Measurements from ENCODE around the gene CES3. TPM values are rescaled to one million over a fixed set of nuclear protein-coding genes. Genes with fewer than 3 reads are reported as not detected.

CES3 gene
- polyA plus RNA-seq, 1 donor from 2014 or later, result 1.8 TPM

DNA sequence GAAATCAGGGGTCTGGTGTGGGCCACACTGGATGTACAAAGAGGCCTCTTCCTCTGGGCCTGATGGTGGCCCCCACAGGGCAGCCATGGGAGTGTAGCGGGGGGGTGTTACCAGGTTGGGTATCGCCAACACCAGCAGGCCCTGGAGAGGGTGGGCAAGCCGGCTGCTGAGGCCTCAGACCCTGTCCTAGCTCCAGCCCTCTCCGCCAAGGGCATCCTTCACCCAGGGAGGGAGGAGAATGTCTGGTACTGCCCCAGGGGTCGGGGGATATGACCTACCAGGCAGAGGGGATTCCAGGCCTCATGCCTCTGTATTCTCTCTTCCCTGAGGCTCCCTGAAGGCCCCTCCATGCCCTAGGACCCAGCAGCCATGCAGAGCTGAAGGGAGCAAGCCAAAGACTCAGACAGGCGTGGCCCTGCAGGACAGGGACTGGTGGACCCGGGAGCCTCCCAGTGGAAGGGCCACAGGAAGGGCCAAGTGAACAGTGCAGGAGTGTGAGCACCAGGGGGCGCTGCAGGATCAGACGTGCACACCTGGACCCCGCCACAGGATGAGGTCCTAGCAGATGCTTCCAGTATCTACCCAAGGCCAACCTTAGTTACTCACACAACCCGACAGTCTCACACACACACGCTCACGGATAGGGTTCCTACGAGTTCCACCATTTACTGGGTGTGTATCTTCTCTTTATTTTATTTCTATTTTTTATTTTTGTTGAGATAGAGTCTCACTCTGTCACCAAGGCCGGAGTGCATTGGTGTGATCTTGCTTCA lies 16.5 kb downstream of the CES3 start:
- no peaks in the 10 kb centered on the region for H3K9me2 ChIP-seq (ENCODE audit: insufficient read depth, low read length)
- no peak overlapping the region for H3K9ac ChIP-seq (ENCODE audit: low read length)
- H3K4me3 ChIP-seq (ENCODE audit: low read length), result no peak overlapping the region
- H3K27me3 ChIP-seq (ENCODE audit: insufficient read depth, low read depth, low read length), result no peaks in the 10 kb centered on the region
- no peaks in the 10 kb centered on the region for H3K79me2 ChIP-seq (replicated peaks; ENCODE audit: insufficient read depth, low read length)
- no peaks in the 10 kb centered on the region for H3K36me3 ChIP-seq (ENCODE audit: insufficient read depth, low read length)
- H3K4me2 ChIP-seq (ENCODE audit: low read length), result no peak overlapping the region
- H3K27ac ChIP-seq (ENCODE audit: low read length), result no peak overlapping the region
- no peak overlapping the region for H2AFZ ChIP-seq (ENCODE audit: low read depth, low read length)
- TF ChIP-seq MXI1 (conservative IDR thresholded peaks at IDR 0.05; ENCODE audit: poor library complexity, severe bottlenecking), result no peak
- TF ChIP-seq EZH2 (IDR thresholded peaks at IDR 0.05; ENCODE audit: borderline replicate concordance, insufficient read depth, low read length, poor library complexity, severe bottlenecking), result no peak
- TF ChIP-seq EP300 (conservative IDR thresholded peaks at IDR 0.05; ENCODE audit: poor library complexity, severe bottlenecking), result no peak
- no peak for TF ChIP-seq REST (IDR thresholded peaks at IDR 0.05; ENCODE audit: borderline replicate concordance)
- TF ChIP-seq RAD21 (conservative IDR thresholded peaks at IDR 0.05), result peak; percentile 74
- no peak for TF ChIP-seq TAF1 (IDR thresholded peaks at IDR 0.05; ENCODE audit: low read depth)
- TF ChIP-seq POLR2AphosphoS5 (IDR thresholded peaks at IDR 0.05), result no peak
- TF ChIP-seq CTCF (IDR thresholded peaks at IDR 0.05; ENCODE audit: poor library complexity, severe bottlenecking), result peak; percentile 69
- peak; percentile 76 for TF ChIP-seq SMC3 (conservative IDR thresholded peaks at IDR 0.05; ENCODE audit: poor library complexity)
- H3F3A ChIP-seq (ENCODE audit: insufficient read depth, low read length, poor library complexity, severe bottlenecking), result no peaks in the 10 kb centered on the region
- H3K9me3 ChIP-seq (ENCODE audit: low read length), result no peaks in the 10 kb centered on the region
- H4K20me1 ChIP-seq (ENCODE audit: insufficient read depth), result no peaks in the 10 kb centered on the region

- Histone ChIP-seq H3K9ac (ENCODE audit: low read length) (no peak overlapping the region), H3K27ac (ENCODE audit: low read length) (no peak overlapping the region)
Observed at GRCh38 chr16:66979011-66979717, 18.1 kb downstream of the CES3 start.

More at GRCh38 chr16:66979011-66979717, 18.1 kb downstream of the CES3 start:
- Histone ChIP-seq H3K4me3 (ENCODE audit: low read length) (no peak overlapping the region), H3K9me3 (ENCODE audit: low read length) (no peaks in the 10 kb centered on the region), H2AFZ (ENCODE audit: low read depth, low read length) (no peak overlapping the region), H3K36me3 (ENCODE audit: insufficient read depth, low read length) (no peaks in the 10 kb centered on the region), H3F3A (ENCODE audit: insufficient read depth, low read length, poor library complexity, severe bottlenecking) (no peaks in the 10 kb centered on the region), H3K4me2 (ENCODE audit: low read length) (no peak overlapping the region), H4K20me1 (ENCODE audit: insufficient read depth) (no peaks in the 10 kb centered on the region), H3K27me3 (ENCODE audit: insufficient read depth, low read depth, low read length) (no peaks in the 10 kb centered on the region), H3K9me2 (ENCODE audit: insufficient read depth, low read length) (no peaks in the 10 kb centered on the region), H3K79me2 (replicated peaks; ENCODE audit: insufficient read depth, low read length) (no peaks in the 10 kb centered on the region)
- TF ChIP-seq REST (IDR thresholded peaks at IDR 0.05; ENCODE audit: borderline replicate concordance), result no peak
- TF ChIP-seq EZH2 (IDR thresholded peaks at IDR 0.05; ENCODE audit: borderline replicate concordance, insufficient read depth, low read length, poor library complexity, severe bottlenecking), result no peak
- no peak for TF ChIP-seq POLR2AphosphoS5 (IDR thresholded peaks at IDR 0.05)
- TF ChIP-seq SMC3 (conservative IDR thresholded peaks at IDR 0.05; ENCODE audit: poor library complexity), result no peak
- no peak for TF ChIP-seq CTCF (IDR thresholded peaks at IDR 0.05; ENCODE audit: poor library complexity, severe bottlenecking)
